K562 (cell line): ENCODE results near the gene CSNK1D. TPM values are rescaled to one million over a fixed set of nuclear protein-coding genes. Genes with fewer than 3 reads are reported as not detected.

Experiments
- ATAC-seq: fragments of 200-7000 bp; cut with Tn5 transposase; 3 replicates; pipeline ENCODE4 v1.9.1; 2020; ENCODE audit warnings: moderate library complexity
- BruUV-seq: library from RNA; stranded (reverse); fragments of 400-500 nt; replicated peaks from 2 replicates; lab custom pipeline; 2021; lab: Mats Ljungman, UMichigan
- CTCF ChIA-PET: fragments of 300-600 bp; formaldehyde crosslinking; extraction: SDS; loops from one replicate; lab custom pipeline; 2021; ENCODE audit warnings: low intra/inter-chr PET ratio; lab: Yijun Ruan, JAX
- POLR2A ChIA-PET: fragments of 300-600, 350-650 bp; sonication (Branson Sonifier 250); formaldehyde crosslinking; extraction: SDS; loops from one replicate; lab custom pipeline; 2021; ENCODE audit warnings: antibody characterized with exemption, inconsistent platforms; lab: Yijun Ruan, JAX
- DNase-seq, 4 experiments: peaks; one replicate each; pipeline versions ENCODE4 v3.0.0 to v3.0.0-alpha.2; 2011 to 2018; ENCODE audit warnings: low spot score in 3 of 4, mixed read lengths in 3 of 4; ENCODE audit errors: extremely low read depth in 1 of 4
- FAIRE-seq: peaks from 2 replicates; lab custom pipeline; 2011; peaks lifted over from hg19 to GRCh38; lab: Jason Lieb, UNC
- H2AFZ ChIP-seq: 2 replicates; pipeline ENCODE4 v1.6.0; 2011; ENCODE audit warnings: low read depth, low read length, control low read depth, inconsistent platforms
- H3K27ac ChIP-seq: fragments of 200-600 bp; 3 replicates; pipeline ENCODE4 v1.8.0; 2011; ENCODE audit warnings: low read depth, mild to moderate bottlenecking, control low read depth, inconsistent platforms, low read length, moderate library complexity, mixed read lengths; ENCODE audit errors: extremely low read depth
- H3K27me3 ChIP-seq, 2 experiments: fragments of 300-600 bp in 1 of 2; 2 replicates in 1 of 2; 3 replicates in 1 of 2; pipeline versions ENCODE4 v1.6.0 to v1.8.0; 2011; ENCODE audit warnings: inconsistent platforms in 2 of 2, low read length in 2 of 2, mild to moderate bottlenecking in 1 of 2, mixed read lengths in 1 of 2, moderate library complexity in 1 of 2; ENCODE audit not compliant: control insufficient read depth in 2 of 2, insufficient read depth in 2 of 2
- H3K36me3 ChIP-seq: fragments of 300-600 bp; 3 replicates; pipeline ENCODE4 v1.8.0; 2011; ENCODE audit warnings: mild to moderate bottlenecking, low read length, inconsistent platforms; ENCODE audit not compliant: control insufficient read depth, insufficient read depth
- H3K4me1 ChIP-seq, 2 experiments: fragments of 200-600 bp in 1 of 2; replicated peaks in 1 of 2; 2 replicates in 1 of 2; 3 replicates in 1 of 2; pipeline versions ENCODE4 v1.5.1 to v1.8.0; 2011; ENCODE audit warnings: inconsistent platforms in 2 of 2, low read length in 2 of 2, mild to moderate bottlenecking in 1 of 2, mixed read lengths in 1 of 2, moderate library complexity in 1 of 2; ENCODE audit not compliant: control insufficient read depth in 2 of 2, insufficient read depth in 2 of 2
- H3K4me2 ChIP-seq: 2 replicates; pipeline ENCODE4 v1.6.1; 2011; ENCODE audit warnings: low read length, control low read depth, inconsistent platforms, mixed read lengths; ENCODE audit not compliant: insufficient read depth
- H3K4me3 ChIP-seq: fragments of 200-600 bp; sonication (generic), shearing (Covaris generic); 2 replicates; pipeline ENCODE4 v1.5.1; 2016; ENCODE audit warnings: control low read depth, inconsistent platforms
- H3K79me2 ChIP-seq: fragments of 200-600 bp; 3 replicates; pipeline ENCODE4 v1.8.0; 2011; ENCODE audit warnings: low read length, inconsistent platforms; ENCODE audit not compliant: control insufficient read depth, insufficient read depth
- H3K9ac ChIP-seq, 2 experiments: 2 replicates each; pipeline versions ENCODE4 v1.6.0 to v1.6.1; 2011; ENCODE audit warnings: low read depth in 2 of 2, low read length in 2 of 2, control low read depth in 1 of 2, inconsistent platforms in 1 of 2, mild to moderate bottlenecking in 1 of 2, mixed read lengths in 1 of 2; ENCODE audit not compliant: insufficient read depth in 1 of 2
- H3K9me1 ChIP-seq: one replicate; pipeline ENCODE4 v1.6.0; 2011; ENCODE audit warnings: inconsistent platforms, mild to moderate bottlenecking, low read length, moderate library complexity; ENCODE audit not compliant: control insufficient read depth, insufficient read depth
- H3K9me3 ChIP-seq: replicated peaks from 2 replicates; pipeline ENCODE4 v1.5.1; 2011; ENCODE audit warnings: low read depth, low read length, inconsistent platforms; ENCODE audit not compliant: control insufficient read depth, insufficient read depth
- H4K20me1 ChIP-seq: replicated peaks from 2 replicates; pipeline ENCODE4 v1.6.1; 2011; ENCODE audit warnings: low read length, inconsistent platforms, mixed read lengths; ENCODE audit not compliant: control insufficient read depth, insufficient read depth
- CHD1 ChIP-seq: fragments of 200-600 bp; sonication (generic); IDR thresholded peaks from one replicate; pipeline ENCODE4 v1.6.1; 2012; ENCODE audit warnings: mild to moderate bottlenecking, moderate library complexity, low read length, inconsistent platforms
- FIP1L1 ChIP-seq: fragments of 200-400 bp; formaldehyde crosslinking; IDR thresholded peaks from 2 replicates; pipeline ENCODE4 v1.6.1; 2018; ENCODE audit warnings: mild to moderate bottlenecking, low read depth, low read length; ENCODE audit not compliant: poor library complexity, severe bottlenecking
- GABPB2 ChIP-seq: fragments of 250-450 bp; sonication (Bioruptor Pico); conservative IDR thresholded peaks from 2 replicates; pipeline ENCODE4 v1.5.1; 2021; ENCODE audit warnings: mild to moderate bottlenecking
- POLR2AphosphoS5 ChIP-seq: IDR thresholded peaks from 2 replicates; pipeline ENCODE4 v1.6.1; 2011; ENCODE audit warnings: mild to moderate bottlenecking, low read depth, low read length, moderate library complexity; ENCODE audit not compliant: control insufficient read depth, insufficient read depth
- RFX7 ChIP-seq: fragments of 250-450 bp; sonication (Bioruptor Pico); IDR thresholded peaks from 2 replicates; pipeline ENCODE4 v1.5.1; 2021; ENCODE audit warnings: mild to moderate bottlenecking
- SMARCC2 ChIP-seq: fragments of 450-650 bp; IDR thresholded peaks from 2 replicates; pipeline ENCODE4 v1.6.1; 2017; ENCODE audit warnings: antibody characterized with exemption, moderate library complexity, mild to moderate bottlenecking, low read depth
- SNRNP70 ChIP-seq: fragments of 200-400 bp; formaldehyde crosslinking; optimal IDR thresholded peaks from 2 replicates; pipeline ENCODE3; 2017; ENCODE audit warnings: low read depth, low read length
- ZNF197 ChIP-seq: fragments of 200-800 bp; sonication (Bioruptor generic); IDR thresholded peaks from 2 replicates; pipeline ENCODE4 v1.6.1; 2016; ENCODE audit warnings: low read depth, missing genetic modification characterization, missing compliant biosample characterization
- ZNF507 ChIP-seq: conservative IDR thresholded peaks from 2 replicates; pipeline ENCODE4 v1.6.1; 2017; ENCODE audit warnings: missing genetic modification characterization, missing compliant biosample characterization
- WGBS: fragments of 100-300 bp; shearing (Covaris generic); methylation state at CpG from one replicate; pipeline ENCODE4 v1.1.6; 2016; ENCODE audit warnings: low coverage, mixed read lengths; ENCODE audit not compliant: insufficient coverage; ENCODE audit errors: missing lambda C conversion rate; 5-methylcytosine and 5-hydroxymethylcytosine counted together
- in situ Hi-C: fragments of 300-500 bp; cut with MboI; formaldehyde crosslinking; loops from 4 replicates; pipeline ENCODE4 v1.15.0; 2018; ENCODE audit warnings: inconsistent platforms, mixed read lengths
- intact Hi-C: fragments of 100-400 bp; cut with micrococcal nuclease; formaldehyde crosslinking; loops from 2 replicates; pipeline ENCODE4 v1.14.2; 2022
- polyA plus RNA-seq, 8 experiments: library from polyadenylated mRNA; depleted of rRNA in 4 of 8; stranded (reverse) in 5 of 8; unstranded in 3 of 8; fragments of >200 nt; fragmentation: Nextera tagmentation in 2 of 8; fragmentation: Illumina TruSeq in 1 of 8; extraction: Ambion mirVana in 2 of 8; extraction: Trizol in 1 of 8; gene quantifications; 2 replicates each; pipeline versions ENCODE4 v1.2.1 to v1.2.3, GENCODE V29; 2011 to 2014; ENCODE audit warnings: inconsistent platforms in 1 of 8, missing spikeins in 1 of 8
- total RNA-seq, 7 experiments: library from RNA; depleted of rRNA in 6 of 7; stranded (reverse); fragments of >200 nt in 6 of 7; fragmentation: Illumina TruSeq in 2 of 7; extraction: Trizol in 2 of 7; gene quantifications; 2 replicates each; pipeline versions ENCODE4 v1.2.1 to v1.2.3, GENCODE V29; 2011 to 2021; ENCODE audit warnings: low replicate concordance in 1 of 7
- TF ChIP-seq, protein P1 (sequence below), 2 experiments: fragments of 450-650 bp; IDR thresholded peaks; 2 replicates each; pipeline ENCODE4 v1.6.1; 2016
- TF ChIP-seq, protein P2 (sequence below): fragments of 450-650 bp; formaldehyde crosslinking; IDR thresholded peaks from 2 replicates; pipeline ENCODE4 v1.4.0; 2022; ENCODE audit warnings: missing genetic modification characterization
- TF ChIP-seq, protein P3 (sequence below): sonication (generic); formaldehyde crosslinking; IDR thresholded peaks from 2 replicates; pipeline ENCODE4 v1.8.0; 2022; ENCODE audit warnings: mild to moderate bottlenecking, missing genetic modification reagents
- TF ChIP-seq, protein P4 (sequence below): fragments of 250-450 bp; sonication (Bioruptor Pico); IDR thresholded peaks from 2 replicates; pipeline ENCODE4 v1.5.0; 2020; ENCODE audit warnings: mild to moderate bottlenecking

The CSNK1D gene
- total and polyA plus RNA-seq, 9 of the 15 experiments (the other 6 are each of a cell fraction or from before 2014, with no cell fraction given): 6.5 to 133 (median 41.3) TPM

DNA sequence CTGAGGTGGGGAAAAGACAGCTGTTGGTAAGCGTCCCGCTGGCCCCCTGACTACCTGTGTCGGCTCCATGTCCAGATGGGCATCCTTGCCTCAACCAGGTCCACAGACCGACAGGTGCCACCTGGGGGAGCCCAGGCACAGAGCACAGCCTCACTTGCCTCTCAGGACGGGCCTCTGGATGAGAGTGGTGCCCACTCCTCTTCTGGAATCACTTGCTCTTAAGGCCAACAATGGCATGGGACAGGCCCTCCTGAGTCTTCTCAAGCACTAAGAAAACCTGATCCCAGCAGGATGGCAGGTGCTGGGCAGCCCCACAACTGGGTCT, 27.5 kb downstream of the CSNK1D start (continued):
- TF ChIP-seq, protein P1, sequence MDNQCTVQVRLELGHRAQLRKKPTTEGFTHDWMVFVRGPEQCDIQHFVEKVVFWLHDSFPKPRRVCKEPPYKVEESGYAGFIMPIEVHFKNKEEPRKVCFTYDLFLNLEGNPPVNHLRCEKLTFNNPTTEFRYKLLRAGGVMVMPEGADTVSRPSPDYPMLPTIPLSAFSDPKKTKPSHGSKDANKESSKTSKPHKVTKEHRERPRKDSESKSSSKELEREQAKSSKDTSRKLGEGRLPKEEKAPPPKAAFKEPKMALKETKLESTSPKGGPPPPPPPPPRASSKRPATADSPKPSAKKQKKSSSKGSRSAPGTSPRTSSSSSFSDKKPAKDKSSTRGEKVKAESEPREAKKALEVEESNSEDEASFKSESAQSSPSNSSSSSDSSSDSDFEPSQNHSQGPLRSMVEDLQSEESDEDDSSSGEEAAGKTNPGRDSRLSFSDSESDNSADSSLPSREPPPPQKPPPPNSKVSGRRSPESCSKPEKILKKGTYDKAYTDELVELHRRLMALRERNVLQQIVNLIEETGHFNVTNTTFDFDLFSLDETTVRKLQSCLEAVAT (IDR thresholded peaks at IDR 0.05): no peak
- TF ChIP-seq, protein P2, sequence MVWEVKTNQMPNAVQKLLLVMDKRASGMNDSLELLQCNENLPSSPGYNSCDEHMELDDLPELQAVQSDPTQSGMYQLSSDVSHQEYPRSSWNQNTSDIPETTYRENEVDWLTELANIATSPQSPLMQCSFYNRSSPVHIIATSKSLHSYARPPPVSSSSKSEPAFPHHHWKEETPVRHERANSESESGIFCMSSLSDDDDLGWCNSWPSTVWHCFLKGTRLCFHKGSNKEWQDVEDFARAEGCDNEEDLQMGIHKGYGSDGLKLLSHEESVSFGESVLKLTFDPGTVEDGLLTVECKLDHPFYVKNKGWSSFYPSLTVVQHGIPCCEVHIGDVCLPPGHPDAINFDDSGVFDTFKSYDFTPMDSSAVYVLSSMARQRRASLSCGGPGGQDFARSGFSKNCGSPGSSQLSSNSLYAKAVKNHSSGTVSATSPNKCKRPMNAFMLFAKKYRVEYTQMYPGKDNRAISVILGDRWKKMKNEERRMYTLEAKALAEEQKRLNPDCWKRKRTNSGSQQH (CRISPR knock-in tag): no peak
- no peak for TF ChIP-seq RFX7 (CRISPR knock-in tag)
- TF ChIP-seq GABPB2 (CRISPR knock-in tag): no peak

DNA sequence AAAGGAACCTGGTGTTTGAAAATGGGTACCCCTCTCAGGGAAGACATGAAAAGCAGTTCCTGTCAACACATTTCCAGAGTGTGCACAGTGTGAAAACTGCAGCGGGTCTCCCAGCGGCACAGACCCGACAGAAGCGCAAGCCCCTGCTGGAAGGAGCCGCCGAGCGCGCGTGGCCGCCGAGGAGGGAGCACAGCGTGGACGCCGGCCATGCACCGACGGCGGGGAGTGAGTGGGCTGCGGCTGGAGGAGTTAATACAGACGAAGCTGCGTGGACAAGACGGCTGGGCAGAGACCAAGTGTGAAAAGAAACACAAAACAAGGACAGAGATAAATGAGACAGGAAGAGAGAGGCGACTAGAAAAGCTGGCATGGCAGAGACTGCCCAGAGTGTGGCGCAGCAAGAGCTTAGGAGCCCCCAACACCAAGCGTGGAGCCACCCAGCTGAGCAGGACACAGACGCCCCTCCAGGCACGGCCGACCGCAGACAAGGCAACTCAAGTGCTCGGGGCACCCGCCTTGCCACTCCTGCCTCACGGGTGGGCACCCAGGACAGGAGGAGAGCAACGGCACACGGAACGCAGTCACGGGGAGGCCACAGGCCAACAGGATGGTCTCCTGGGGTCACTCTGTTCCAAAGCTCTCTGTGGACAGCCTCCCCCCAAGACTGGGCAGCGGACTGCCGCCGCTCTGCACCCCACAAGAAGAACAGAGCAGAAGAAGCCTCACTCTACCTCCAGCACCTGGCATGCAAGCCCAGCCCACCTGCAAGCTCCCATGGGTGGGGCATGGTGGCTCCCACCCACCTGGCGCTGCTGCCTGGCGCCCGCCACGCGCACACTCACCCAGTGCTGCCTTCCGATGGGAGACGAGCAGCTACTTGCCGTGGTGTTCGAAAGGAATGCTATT, 28.1 kb downstream of the CSNK1D start:
- no peak for DNase-seq
- in situ Hi-C loops: no loop called here
- Histone ChIP-seq H3K27me3 (no peaks in the 10 kb centered on the region), H3K4me3 (no peak overlapping the region), H4K20me1 (0 out of 2 replicates have a peak, but pooled peaks cover 2% of the 10 kb centered on the region), H3K9ac (no peak overlapping the region; a peak in 1 of 4 replicates), H3K79me2 (peaks cover 49% of the 10 kb centered on the region), H3K9me1 (no peaks in the 10 kb centered on the region), H3K9me3 (no peaks in the 10 kb centered on the region), H3K4me2 (no peak overlapping the region), H2AFZ (no peak overlapping the region), H3K27ac (no peak overlapping the region), H3K36me3 (peaks cover 88% of the 10 kb centered on the region), H3K4me1 (peaks cover 23 to 66% of the 10 kb centered on the region in 2 experiments)
- BruUV-seq: no TSS peak
- 94% methylated on average over 33 of the region's 47 CpGs for WGBS
- POLR2A ChIA-PET: interaction anchor here (0.6 to 1.1 kb wide), 3 partner anchors 14 to 85 kb away, joined by 3 to 4 read pairs (median 3); no protein-coding TSS in a partner anchor
- ATAC-seq: no peak
- FAIRE-seq: no peak
- CTCF ChIA-PET: interaction anchor here (1.3 to 1.5 kb wide), 2 partner anchors 169 to 306 kb away, joined by 4 read pairs; no protein-coding TSS in a partner anchor
- intact Hi-C loops: no loop called here
- TF ChIP-seq, protein P3, sequence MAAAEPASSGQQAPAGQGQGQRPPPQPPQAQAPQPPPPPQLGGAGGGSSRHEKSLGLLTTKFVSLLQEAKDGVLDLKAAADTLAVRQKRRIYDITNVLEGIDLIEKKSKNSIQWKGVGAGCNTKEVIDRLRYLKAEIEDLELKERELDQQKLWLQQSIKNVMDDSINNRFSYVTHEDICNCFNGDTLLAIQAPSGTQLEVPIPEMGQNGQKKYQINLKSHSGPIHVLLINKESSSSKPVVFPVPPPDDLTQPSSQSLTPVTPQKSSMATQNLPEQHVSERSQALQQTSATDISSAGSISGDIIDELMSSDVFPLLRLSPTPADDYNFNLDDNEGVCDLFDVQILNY (CRISPR knock-in tag): no peak
- TF ChIP-seq FIP1L1 (peak; percentile 2), ZNF197 (CRISPR knock-in tag) (no peak), SNRNP70 (no peak), POLR2AphosphoS5 (peak; percentile 14; the same call in 1 of the 2 replicates), CHD1 (no peak), ZNF507 (no peak), SMARCC2 (no peak)
- TF ChIP-seq, protein P4, sequence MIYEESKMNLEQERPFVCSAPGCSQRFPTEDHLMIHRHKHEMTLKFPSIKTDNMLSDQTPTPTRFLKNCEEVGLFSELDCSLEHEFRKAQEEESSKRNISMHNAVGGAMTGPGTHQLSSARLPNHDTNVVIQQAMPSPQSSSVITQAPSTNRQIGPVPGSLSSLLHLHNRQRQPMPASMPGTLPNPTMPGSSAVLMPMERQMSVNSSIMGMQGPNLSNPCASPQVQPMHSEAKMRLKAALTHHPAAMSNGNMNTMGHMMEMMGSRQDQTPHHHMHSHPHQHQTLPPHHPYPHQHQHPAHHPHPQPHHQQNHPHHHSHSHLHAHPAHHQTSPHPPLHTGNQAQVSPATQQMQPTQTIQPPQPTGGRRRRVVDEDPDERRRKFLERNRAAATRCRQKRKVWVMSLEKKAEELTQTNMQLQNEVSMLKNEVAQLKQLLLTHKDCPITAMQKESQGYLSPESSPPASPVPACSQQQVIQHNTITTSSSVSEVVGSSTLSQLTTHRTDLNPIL (CRISPR knock-in tag): no peak
